Body of pancreas (tissue), 4 donors: ENCODE results near the gene ESRRA. TPM values are rescaled to one million over a fixed set of nuclear protein-coding genes. Genes with fewer than 3 reads are reported as not detected.

ENCODE experiments used
- ATAC-seq: fragments of 150-250 bp; one replicate; pipeline ENCODE4 v1.9.1; 2016
- DNase-seq, 4 donors: peaks; one replicate each; pipeline ENCODE4 v3.0.0-alpha.2; 2019
- H3K27ac ChIP-seq, 4 donors: fragments of 200-600 bp; sonication (generic); 1 replicate in 3 of 4; 2 replicates in 1 of 4; pipeline versions ENCODE4 v1.5.1 to v1.6.1; 2016 to 2019; ENCODE audit warnings: mild to moderate bottlenecking in 1 of 4, mixed read lengths in 1 of 4, moderate library complexity in 1 of 4
- H3K27me3 ChIP-seq, 2 donors: fragments of 200-600 bp; sonication (generic); one replicate each; pipeline ENCODE4 v1.6.0; 2016; ENCODE audit warnings: mild to moderate bottlenecking in 1 of 2
- H3K36me3 ChIP-seq, 2 donors: fragments of 200-600 bp; sonication (generic); replicated peaks in 1 of 2; 2 replicates each; pipeline ENCODE4 v1.5.1; 2016; ENCODE audit warnings: low read depth in 2 of 2; ENCODE audit not compliant: insufficient read depth in 1 of 2
- H3K4me1 ChIP-seq: fragments of 200-600 bp; sonication (generic); one replicate; pipeline ENCODE4 v1.6.0; 2016
- H3K4me3 ChIP-seq, 2 donors: fragments of 200-600 bp; sonication (generic); 1 replicate in 1 of 2; 2 replicates in 1 of 2; pipeline ENCODE4 v1.5.1; 2016 to 2019
- H3K9me3 ChIP-seq, 3 donors: fragments of 200-600 bp; sonication (generic); 1 replicate in 2 of 3; 2 replicates in 1 of 3; pipeline ENCODE4 v1.5.1; 2016
- POLR2A ChIP-seq, 3 donors: fragments of 450-650 bp; IDR thresholded peaks; one replicate each; pipeline ENCODE4 v1.6.1; 2016; ENCODE audit warnings: antibody characterized with exemption in 3 of 3, mild to moderate bottlenecking in 2 of 3
- WGBS, 2 donors: methylation state at CpG; one replicate each; pipeline ENCODE4 v1.1.5; 2017; 5-methylcytosine and 5-hydroxymethylcytosine counted together
- intact Hi-C: fragments of 100-400 bp; cut with DNase I; formaldehyde crosslinking; loops from one replicate; pipeline ENCODE4 v1.15.1; 2023
- total RNA-seq, 2 donors: library from RNA; depleted of rRNA; stranded (reverse); fragments of >200 nt; gene quantifications; one replicate each; pipeline ENCODE4 v1.1.0, GENCODE V29; 2016
- TF ChIP-seq, protein P1 (sequence below), 7 experiments: fragments of 450-650 bp in 4 of 7; fragments of 200-600 bp in 3 of 7; sonication (generic) in 3 of 7; IDR thresholded peaks; one replicate each; pipeline ENCODE4 v1.5.1; 2016 to 2019; ENCODE audit warnings: antibody characterized with exemption in 7 of 7

Gene ESRRA
- total RNA-seq, 2 donors from 2014 or later = 51.7 to 63.8 TPM

GRCh38 chr11:64341851-64342791 lies 36.8 kb downstream of the ESRRA start:
- TF ChIP-seq POLR2A (IDR thresholded peaks at IDR 0.05) = peak; percentile 66 to 79 (median 76)
- TF ChIP-seq, protein P1, sequence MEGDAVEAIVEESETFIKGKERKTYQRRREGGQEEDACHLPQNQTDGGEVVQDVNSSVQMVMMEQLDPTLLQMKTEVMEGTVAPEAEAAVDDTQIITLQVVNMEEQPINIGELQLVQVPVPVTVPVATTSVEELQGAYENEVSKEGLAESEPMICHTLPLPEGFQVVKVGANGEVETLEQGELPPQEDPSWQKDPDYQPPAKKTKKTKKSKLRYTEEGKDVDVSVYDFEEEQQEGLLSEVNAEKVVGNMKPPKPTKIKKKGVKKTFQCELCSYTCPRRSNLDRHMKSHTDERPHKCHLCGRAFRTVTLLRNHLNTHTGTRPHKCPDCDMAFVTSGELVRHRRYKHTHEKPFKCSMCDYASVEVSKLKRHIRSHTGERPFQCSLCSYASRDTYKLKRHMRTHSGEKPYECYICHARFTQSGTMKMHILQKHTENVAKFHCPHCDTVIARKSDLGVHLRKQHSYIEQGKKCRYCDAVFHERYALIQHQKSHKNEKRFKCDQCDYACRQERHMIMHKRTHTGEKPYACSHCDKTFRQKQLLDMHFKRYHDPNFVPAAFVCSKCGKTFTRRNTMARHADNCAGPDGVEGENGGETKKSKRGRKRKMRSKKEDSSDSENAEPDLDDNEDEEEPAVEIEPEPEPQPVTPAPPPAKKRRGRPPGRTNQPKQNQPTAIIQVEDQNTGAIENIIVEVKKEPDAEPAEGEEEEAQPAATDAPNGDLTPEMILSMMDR (IDR thresholded peaks at IDR 0.05) = peak; percentile 49 to 87 (median 67)
- H3K9me3 ChIP-seq = no peaks in the 10 kb centered on the region
- ATAC-seq = peak; percentile 96
- peaks cover 11% of the 10 kb centered on the region for H3K4me1 ChIP-seq
- peak; percentile 95 to 97 (median 96) for DNase-seq
- no peaks in the 10 kb centered on the region for H3K36me3 ChIP-seq
- peak overlapping the region; percentile 44 to 84 (median 72) for H3K27ac ChIP-seq
- 4 to 19% methylated on average over 27 to 50 of the region's 55 CpGs for WGBS, 2 donors
- intact Hi-C loops = no loop called here
- no peak overlapping the region for H3K4me3 ChIP-seq
- H3K27me3 ChIP-seq = no peaks in the 10 kb centered on the region

- Histone ChIP-seq H3K27ac (peak overlapping the region in 3 of 4 donors; percentile 60 to 84 (median 83)), H3K27me3 (no peaks in the 10 kb centered on the region), H3K4me3 (no peak overlapping the region), H3K9me3 (no peaks in the 10 kb centered on the region), H3K36me3 (no peaks in the 10 kb centered on the region), H3K4me1 (peaks cover 11% of the 10 kb centered on the region)
- no peak for TF ChIP-seq POLR2A (IDR thresholded peaks at IDR 0.05)
- TF ChIP-seq, protein P1 (IDR thresholded peaks at IDR 0.05) = no peak
- 28 to 66% methylated on average over 8 to 27 of the region's 29 CpGs for WGBS, 2 donors
- no peak for DNase-seq
- peak; percentile 64 for ATAC-seq
- intact Hi-C loops = no loop called here
Measured at GRCh38 chr11:64342869-64343745, 37.8 kb downstream of the ESRRA start.

GRCh38 chr11:64343767-64344559 lies 38.6 kb downstream of the ESRRA start:
- TF ChIP-seq, protein P1 (IDR thresholded peaks at IDR 0.05) = peak in 2 of 7 experiments; percentile 11 to 13
- TF ChIP-seq POLR2A (IDR thresholded peaks at IDR 0.05) = no peak
- no peak overlapping the region for H3K4me3 ChIP-seq
- no peak for ATAC-seq
- intact Hi-C loops = no loop called here
- DNase-seq = peak in 2 of 4 donors; percentile 24 to 35
- peaks cover 11% of the 10 kb centered on the region for H3K4me1 ChIP-seq
- H3K27ac ChIP-seq = no peak overlapping the region
- H3K27me3 ChIP-seq = no peaks in the 10 kb centered on the region
- no peaks in the 10 kb centered on the region for H3K36me3 ChIP-seq
- H3K9me3 ChIP-seq = no peaks in the 10 kb centered on the region
- WGBS, 2 donors = 74 to 84% methylated on average over 7 to 18 of the region's 18 CpGs

GRCh38 chr11:64344787-64345186 lies 39.5 kb downstream of the ESRRA start:
- 88 to 90% methylated on average over 22 to 28 of the region's 28 CpGs for WGBS, 2 donors
- no peak for DNase-seq
- ATAC-seq = no peak
- Histone ChIP-seq H3K9me3 (no peaks in the 10 kb centered on the region), H3K27me3 (no peaks in the 10 kb centered on the region), H3K4me1 (peaks cover 11% of the 10 kb centered on the region), H3K36me3 (no peaks in the 10 kb centered on the region), H3K4me3 (no peak overlapping the region), H3K27ac (no peak overlapping the region)
- TF ChIP-seq, protein P1 (IDR thresholded peaks at IDR 0.05) = no peak
- no peak for TF ChIP-seq POLR2A (IDR thresholded peaks at IDR 0.05)
- intact Hi-C loops = no loop called here
